Natural killer cell (primary cell): Measurements from ENCODE around the gene CPNE9. TPM values are rescaled to one million over a fixed set of nuclear protein-coding genes. Genes with fewer than 3 reads are reported as not detected.
A peak's percentile ranks its signal among the peaks of the same experiment; 100 is the strongest.

Experiments used
- ATAC-seq, 3 donors: fragments of 150-1000 bp in 2 of 3; fragments of 200-7000 bp in 1 of 3; cut with Tn5 transposase; 1 replicate in 1 of 3; 2 replicates in 2 of 3; pipeline ENCODE4 v1.10.0; 2021; ENCODE audit warnings: mild to moderate bottlenecking in 2 of 3, moderate library complexity in 2 of 3
- DNase-seq, 2 donors: peaks; one replicate each; pipeline versions ENCODE4 v3.0.0 to v3.0.0-alpha.2; 2013 to 2021; ENCODE audit warnings: mixed read lengths in 1 of 2
- H3K27ac ChIP-seq: one replicate; pipeline ENCODE4 v1.5.1; 2013; ENCODE audit warnings: mild to moderate bottlenecking, low read length
- H3K27me3 ChIP-seq: one replicate; pipeline ENCODE4 v1.6.1; 2013; ENCODE audit warnings: low read length; ENCODE audit not compliant: control insufficient read depth, insufficient read depth
- H3K36me3 ChIP-seq: one replicate; pipeline ENCODE4 v1.6.1; 2013; ENCODE audit warnings: low read length; ENCODE audit not compliant: control insufficient read depth, insufficient read depth
- H3K4me1 ChIP-seq: one replicate; pipeline ENCODE4 v1.6.1; 2013; ENCODE audit warnings: low read length; ENCODE audit not compliant: control insufficient read depth, insufficient read depth
- H3K4me3 ChIP-seq: one replicate; pipeline ENCODE4 v1.5.1; 2013; ENCODE audit warnings: low read length
- H3K9me3 ChIP-seq: one replicate; pipeline ENCODE4 v1.6.1; 2013; ENCODE audit warnings: low read length; ENCODE audit not compliant: control insufficient read depth, insufficient read depth
- H3K27ac Mint-ChIP-seq, 2 donors: one replicate each; pipeline ENCODE4 v1.8.0; 2022; ENCODE audit warnings: mild to moderate bottlenecking in 2 of 2, mixed read lengths in 2 of 2, moderate library complexity in 1 of 2
- H3K27me3 Mint-ChIP-seq, 2 donors: one replicate each; pipeline ENCODE4 v1.8.0; 2022; ENCODE audit warnings: low read depth in 2 of 2, mixed read lengths in 2 of 2
- H3K36me3 Mint-ChIP-seq: one replicate; pipeline ENCODE4 v1.8.0; 2022; ENCODE audit warnings: mixed read lengths
- H3K4me1 Mint-ChIP-seq, 2 donors: one replicate each; pipeline ENCODE4 v1.8.0; 2022; ENCODE audit warnings: mixed read lengths in 2 of 2
- H3K4me3 Mint-ChIP-seq: one replicate; pipeline ENCODE4 v1.8.0; 2022; ENCODE audit warnings: mild to moderate bottlenecking, moderate library complexity, mixed read lengths
- H3K9me3 Mint-ChIP-seq, 2 donors: one replicate each; pipeline ENCODE4 v1.8.0; 2022; ENCODE audit warnings: mixed read lengths in 2 of 2
- WGBS: methylation state at CpG from one replicate; pipeline ENCODE4 v1.1.7; 2013; ENCODE audit warnings: missing lambda C conversion rate; ENCODE audit not compliant: insufficient coverage; 5-methylcytosine and 5-hydroxymethylcytosine counted together
- intact Hi-C: fragments of 100-400 bp; cut with micrococcal nuclease; formaldehyde crosslinking; loops from one replicate; pipeline ENCODE4 v1.14.2; 2022
- total RNA-seq, 4 donors: library from RNA; stranded (reverse); fragments of 120-200 nt in 1 of 4; gene quantifications; one replicate each; pipeline versions ENCODE4 v1.2.3 to v1.2.4, GENCODE V29; 2013 to 2022
- TF ChIP-seq, protein P1 (sequence below): fragments of 200-600 bp; IDR thresholded peaks from one replicate; pipeline ENCODE4 v1.8.0; 2022; ENCODE audit warnings: antibody characterized with exemption

The CPNE9 gene
- total RNA-seq, 3 donors from 2014 or later (not counting 1 experiment from before 2014, with no cell fraction given) = 0.43 to 0.49 TPM; not detected in 1

DNA sequence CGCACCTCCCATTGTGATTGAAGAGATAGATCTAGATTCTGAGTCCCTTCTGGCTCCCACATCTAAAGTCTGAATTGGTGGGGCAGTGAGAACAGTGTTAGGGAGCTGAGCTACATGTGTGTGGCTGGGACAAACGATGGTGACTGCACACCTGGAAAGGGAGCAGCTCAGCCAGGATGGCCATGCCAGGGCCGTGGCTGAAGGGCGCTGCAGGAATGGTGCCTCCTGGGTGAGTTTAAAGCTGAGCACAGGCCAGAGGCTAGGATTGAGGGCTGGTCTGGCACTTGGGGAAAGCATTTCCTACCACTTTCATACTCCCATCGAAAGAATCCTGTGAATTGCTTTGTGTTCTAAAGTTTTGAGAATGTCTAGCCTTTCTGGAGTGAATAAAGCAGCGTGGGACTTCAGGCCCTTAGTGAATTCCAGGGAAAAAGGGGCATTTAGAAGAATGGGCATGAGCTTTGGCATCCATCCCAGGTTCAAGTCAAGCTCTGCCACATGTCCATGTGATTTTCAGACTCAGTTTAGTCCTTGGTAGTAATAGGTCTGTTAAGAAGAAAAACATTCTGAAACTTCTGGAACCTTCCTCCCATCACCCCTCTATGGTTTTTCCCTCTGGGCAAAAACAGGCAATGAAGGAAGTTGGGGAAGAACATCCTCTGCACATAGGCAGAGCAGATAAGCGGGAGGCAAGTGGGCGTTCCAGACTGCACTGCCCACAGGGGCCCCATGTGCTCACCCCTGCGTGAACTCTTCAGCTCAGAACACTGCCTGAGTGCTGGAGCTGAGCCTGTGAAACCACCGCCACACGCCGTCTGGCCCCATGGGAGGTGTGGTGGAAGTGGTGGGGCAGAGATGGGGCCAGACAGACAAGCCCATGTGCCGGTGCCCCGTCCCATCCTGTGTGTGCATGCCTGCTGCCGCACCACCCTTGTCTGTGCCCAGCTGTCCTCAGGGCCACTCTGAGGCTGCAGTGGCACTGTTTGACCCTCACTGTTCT, 12.9 kb upstream of the CPNE9 start:
- Mint-ChIP-seq H3K4me1 (peaks cover 5% of the 10 kb centered on the region in 2 donors), H3K36me3 (peaks cover 15% of the 10 kb centered on the region), H3K9me3 (no peaks in the 10 kb centered on the region), H3K27ac (peak overlapping the region; percentile 44 to 60), H3K27me3 (no peaks in the 10 kb centered on the region), H3K4me3 (no peak overlapping the region)
- intact Hi-C loops = no loop called here
- TF ChIP-seq, protein P1, sequence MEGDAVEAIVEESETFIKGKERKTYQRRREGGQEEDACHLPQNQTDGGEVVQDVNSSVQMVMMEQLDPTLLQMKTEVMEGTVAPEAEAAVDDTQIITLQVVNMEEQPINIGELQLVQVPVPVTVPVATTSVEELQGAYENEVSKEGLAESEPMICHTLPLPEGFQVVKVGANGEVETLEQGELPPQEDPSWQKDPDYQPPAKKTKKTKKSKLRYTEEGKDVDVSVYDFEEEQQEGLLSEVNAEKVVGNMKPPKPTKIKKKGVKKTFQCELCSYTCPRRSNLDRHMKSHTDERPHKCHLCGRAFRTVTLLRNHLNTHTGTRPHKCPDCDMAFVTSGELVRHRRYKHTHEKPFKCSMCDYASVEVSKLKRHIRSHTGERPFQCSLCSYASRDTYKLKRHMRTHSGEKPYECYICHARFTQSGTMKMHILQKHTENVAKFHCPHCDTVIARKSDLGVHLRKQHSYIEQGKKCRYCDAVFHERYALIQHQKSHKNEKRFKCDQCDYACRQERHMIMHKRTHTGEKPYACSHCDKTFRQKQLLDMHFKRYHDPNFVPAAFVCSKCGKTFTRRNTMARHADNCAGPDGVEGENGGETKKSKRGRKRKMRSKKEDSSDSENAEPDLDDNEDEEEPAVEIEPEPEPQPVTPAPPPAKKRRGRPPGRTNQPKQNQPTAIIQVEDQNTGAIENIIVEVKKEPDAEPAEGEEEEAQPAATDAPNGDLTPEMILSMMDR = no peak
- Histone ChIP-seq H3K27ac (no peak overlapping the region), H3K36me3 (peaks cover 93% of the 10 kb centered on the region), H3K27me3 (no peaks in the 10 kb centered on the region), H3K4me3 (no peak overlapping the region), H3K4me1 (no peaks in the 10 kb centered on the region), H3K9me3 (no peaks in the 10 kb centered on the region)
- 57% methylated on average over 13 of the region's 15 CpGs for WGBS
- ATAC-seq = peak; percentile 51 to 77 (median 69)
- no peak for DNase-seq

DNA sequence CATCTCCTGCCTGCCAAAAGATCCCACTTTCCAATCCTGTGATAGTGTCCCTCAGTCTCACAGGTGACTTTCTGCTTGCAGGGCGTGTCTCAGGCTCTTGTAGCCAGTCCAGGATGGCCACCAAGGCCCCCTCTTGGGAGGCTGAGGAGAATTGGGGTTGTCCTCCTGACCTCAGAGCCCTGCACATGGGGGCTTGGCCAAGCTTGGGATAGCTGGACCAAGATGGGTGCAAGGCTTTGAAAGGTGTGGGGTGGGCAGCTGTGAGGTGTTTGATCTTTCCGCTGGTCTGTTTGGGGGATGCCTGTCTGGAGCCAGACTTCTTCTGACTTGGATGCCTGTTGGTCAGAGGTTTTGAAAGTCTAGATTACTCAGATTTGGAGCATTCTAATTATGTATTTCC, 12.0 kb upstream of the CPNE9 start:
- DNase-seq (no peak), ATAC-seq (no peak)
- no peaks in the 10 kb centered on the region for H3K27me3 ChIP-seq
- TF ChIP-seq, protein P1 = no peak
- WGBS = 97% methylated on average over 2 of the region's 2 CpGs
- H3K4me3 ChIP-seq = no peak overlapping the region
- Mint-ChIP-seq H3K4me3 (no peak overlapping the region), H3K27me3 (no peaks in the 10 kb centered on the region), H3K27ac (peak overlapping the region; percentile 44 to 60), H3K36me3 (peaks cover 8% of the 10 kb centered on the region), H3K4me1 (peaks cover 5% of the 10 kb centered on the region in 2 donors), H3K9me3 (no peaks in the 10 kb centered on the region)
- no peaks in the 10 kb centered on the region for H3K9me3 ChIP-seq
- no peak overlapping the region for H3K27ac ChIP-seq
- intact Hi-C loops = no loop called here
- no peaks in the 10 kb centered on the region for H3K4me1 ChIP-seq
- H3K36me3 ChIP-seq = peaks cover 90% of the 10 kb centered on the region

DNA sequence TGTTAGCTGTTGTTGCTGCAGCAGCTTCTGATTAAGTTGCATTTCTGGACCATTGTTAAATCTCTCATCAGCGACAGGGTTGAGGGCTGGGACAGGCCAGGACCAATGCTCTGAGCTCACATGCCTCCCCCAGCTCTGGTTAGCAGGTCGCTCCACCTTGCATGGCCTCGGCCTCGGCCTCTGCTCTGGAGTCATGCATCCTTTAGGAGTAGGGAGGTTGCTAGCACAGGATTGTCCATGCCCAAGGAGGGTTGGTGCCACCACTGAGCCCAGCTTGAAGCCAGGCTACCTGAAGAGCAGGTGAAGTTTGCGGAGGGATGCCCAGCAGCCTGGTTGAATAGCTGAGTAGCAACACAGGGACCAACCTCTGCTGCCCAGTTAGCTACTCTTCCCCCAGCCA, 11.2 kb upstream of the CPNE9 start:
- Histone ChIP-seq H3K27ac (no peak overlapping the region), H3K4me1 (no peaks in the 10 kb centered on the region), H3K4me3 (no peak overlapping the region), H3K27me3 (no peaks in the 10 kb centered on the region), H3K9me3 (no peaks in the 10 kb centered on the region), H3K36me3 (peaks cover 88% of the 10 kb centered on the region)
- Mint-ChIP-seq H3K27ac (no peak overlapping the region), H3K27me3 (no peaks in the 10 kb centered on the region), H3K4me3 (no peak overlapping the region), H3K36me3 (peaks cover 8% of the 10 kb centered on the region), H3K9me3 (no peaks in the 10 kb centered on the region), H3K4me1 (peaks cover 5% of the 10 kb centered on the region in 2 donors)
- DNase-seq (no peak), ATAC-seq (no peak)
- WGBS = 97% methylated on average over 5 of the region's 5 CpGs
- TF ChIP-seq, protein P1 = no peak
- intact Hi-C loops = no loop called here
